ENCODE measurements around the gene GGT5. TPM values are rescaled to one million over a fixed set of nuclear protein-coding genes. Genes with fewer than 3 reads are reported as not detected.
"Not testable (repeated sequence)": the region's sequence is repeated elsewhere in the genome, so short reads cannot be mapped to it uniquely, and the experiment has no call there.

The GGT5 gene
- total and polyA plus RNA-seq, 2 of the 13 experiments (the other 11 are each of a cell fraction or from before 2014, with no cell fraction given): 0.69 to 3.1 TPM

- BruUV-seq (replicated peaks); H3K27me3 ChIP-seq (ENCODE audit: control insufficient read depth in 1 of 2, insufficient read depth in 2 of 2, low read length in 2 of 2); FAIRE-seq; H3K9ac ChIP-seq (ENCODE audit: insufficient read depth, low read depth, low read length); POLR2A ChIA-PET; CTCF ChIA-PET (ENCODE audit: low intra/inter-chr PET ratio, low total read pairs); H3K36me3 ChIP-seq (replicated peaks in 1 of 2; ENCODE audit: control insufficient read depth in 1 of 2, insufficient read depth in 2 of 2, low read length in 2 of 2); ATAC-seq; H3K4me3 ChIP-seq (replicated peaks in 1 of 3; ENCODE audit: insufficient read depth in 1 of 3, low read depth in 2 of 3, low read length in 3 of 3); DNase-seq (ENCODE audit: low spot score); H3K4me2 ChIP-seq (ENCODE audit: low read depth, low read length); H3K27ac ChIP-seq (ENCODE audit: extremely low read length, insufficient read depth, low read length); H4K20me1 ChIP-seq (ENCODE audit: insufficient read depth, low read length); H2AFZ ChIP-seq (ENCODE audit: low read length); in situ Hi-C loops (cut with HindIII; ENCODE audit: extremely low pct_ligation_motif_present, low pct_unique_long_range_greater_than_20kb); H3K9me3 ChIP-seq (ENCODE audit: low read length): not testable (repeated sequence)
- Histone ChIP-seq H3K4me1 (ENCODE audit: insufficient read depth, low read length) (peaks cover 42% of the 10 kb centered on the region), H3K79me2 (ENCODE audit: insufficient read depth, low read length) (peaks cover 61% of the 10 kb centered on the region)
- intact Hi-C loops (cut with micrococcal nuclease; ENCODE audit: unreplicated experiment): loop anchor here (10.0 kb wide), 1 partner anchor 230 kb away; no protein-coding TSS in a partner anchor
- WGBS (ENCODE audit: low lambda C conversion rate): 51% methylated on average over 6 of the region's 7 CpGs
Measured at GRCh38 chr22:24274696-24275405, 30.0 kb upstream of the GGT5 start.

- BruUV-seq (replicated peaks); H4K20me1 ChIP-seq (ENCODE audit: insufficient read depth, low read length); H3K27me3 ChIP-seq (ENCODE audit: control insufficient read depth in 1 of 2, insufficient read depth in 2 of 2, low read length in 2 of 2); H3K4me2 ChIP-seq (ENCODE audit: low read depth, low read length); CTCF ChIA-PET (ENCODE audit: low intra/inter-chr PET ratio, low total read pairs); DNase-seq (ENCODE audit: low spot score); H3K9ac ChIP-seq (ENCODE audit: insufficient read depth, low read depth, low read length); H3K4me3 ChIP-seq (replicated peaks in 1 of 3; ENCODE audit: insufficient read depth in 1 of 3, low read depth in 2 of 3, low read length in 3 of 3); H3K36me3 ChIP-seq (replicated peaks in 1 of 2; ENCODE audit: control insufficient read depth in 1 of 2, insufficient read depth in 2 of 2, low read length in 2 of 2); H3K27ac ChIP-seq (ENCODE audit: extremely low read length, insufficient read depth, low read length); in situ Hi-C loops (cut with HindIII; ENCODE audit: extremely low pct_ligation_motif_present, low pct_unique_long_range_greater_than_20kb); H3K9me3 ChIP-seq (ENCODE audit: low read length); FAIRE-seq; ATAC-seq; POLR2A ChIA-PET; H2AFZ ChIP-seq (ENCODE audit: low read length): not testable (repeated sequence)
- H3K79me2 ChIP-seq (ENCODE audit: insufficient read depth, low read length): peaks cover 59% of the 10 kb centered on the region
- peaks cover 52% of the 10 kb centered on the region for H3K4me1 ChIP-seq (ENCODE audit: insufficient read depth, low read length)
- 89% methylated on average over 4 of the region's 4 CpGs for WGBS (ENCODE audit: low lambda C conversion rate)
- intact Hi-C loops (cut with micrococcal nuclease; ENCODE audit: unreplicated experiment): loop anchor here (10.0 kb wide), 1 partner anchor 231 kb away; no protein-coding TSS in a partner anchor
Measured at GRCh38 chr22:24273906-24274305, 29.0 kb upstream of the GGT5 start.

GRCh38 chr22:24273031-24273430 is 28.1 kb upstream of the GGT5 start:
- H3K36me3 ChIP-seq (replicated peaks in 1 of 2; ENCODE audit: control insufficient read depth in 1 of 2, insufficient read depth in 2 of 2, low read length in 2 of 2); H2AFZ ChIP-seq (ENCODE audit: low read length); H3K27me3 ChIP-seq (ENCODE audit: control insufficient read depth in 1 of 2, insufficient read depth in 2 of 2, low read length in 2 of 2); FAIRE-seq; CTCF ChIA-PET (ENCODE audit: low intra/inter-chr PET ratio, low total read pairs); H4K20me1 ChIP-seq (ENCODE audit: insufficient read depth, low read length); ATAC-seq; BruUV-seq (replicated peaks); H3K27ac ChIP-seq (ENCODE audit: extremely low read length, insufficient read depth, low read length); H3K9me3 ChIP-seq (ENCODE audit: low read length); H3K9ac ChIP-seq (ENCODE audit: insufficient read depth, low read depth, low read length); DNase-seq (ENCODE audit: low spot score); H3K4me3 ChIP-seq (replicated peaks in 1 of 3; ENCODE audit: insufficient read depth in 1 of 3, low read depth in 2 of 3, low read length in 3 of 3); in situ Hi-C loops (cut with HindIII; ENCODE audit: extremely low pct_ligation_motif_present, low pct_unique_long_range_greater_than_20kb); POLR2A ChIA-PET: not testable (repeated sequence)
- peaks cover 56% of the 10 kb centered on the region for H3K4me1 ChIP-seq (ENCODE audit: insufficient read depth, low read length)
- intact Hi-C loops (cut with micrococcal nuclease; ENCODE audit: unreplicated experiment): loop anchor here (10.0 kb wide), 1 partner anchor 232 kb away; no protein-coding TSS in a partner anchor
- 100% methylated on average over 2 of the region's 2 CpGs for WGBS (ENCODE audit: low lambda C conversion rate)
- H3K4me2 ChIP-seq (ENCODE audit: low read depth, low read length): 0 out of 2 replicates have a peak overlapping the region, but pooled peaks have one; percentile 15
- peaks cover 56% of the 10 kb centered on the region for H3K79me2 ChIP-seq (ENCODE audit: insufficient read depth, low read length)

Data from HepG2 (cell line).